Naive thymus-derived CD4-positive, alpha-beta T cell (primary cell): Measurements from ENCODE around the gene GSK3B. TPM values are rescaled to one million over a fixed set of nuclear protein-coding genes. Genes with fewer than 3 reads are reported as not detected.

Source experiments
- ATAC-seq: fragments of 150-1000 bp; cut with Tn5 transposase; 2 replicates; pipeline ENCODE4 v1.10.0; 2021; ENCODE audit warnings: mild to moderate bottlenecking, moderate library complexity
- CTCF ChIA-PET: fragments of 350-600 bp; sonication (Branson Sonifier 250); formaldehyde crosslinking; loops from one replicate; lab custom pipeline; 2021; ENCODE audit warnings: antibody characterized with exemption; lab: Charles Lee
- POLR2A ChIA-PET: fragments of 350-600 bp; sonication (Branson Sonifier 250); formaldehyde crosslinking; loops from one replicate; lab custom pipeline; 2021; ENCODE audit warnings: antibody characterized with exemption, inconsistent platforms; lab: Charles Lee
- DNase-seq, 9 donors: peaks; one replicate each; pipeline versions ENCODE4 v3.0.0 to v3.0.0-alpha.2; 2020 to 2022; ENCODE audit warnings: mixed read lengths in 1 of 9
- H3K27ac ChIP-seq: one replicate; pipeline ENCODE4 v1.7.0; 2013; ENCODE audit warnings: mild to moderate bottlenecking, low read depth, low read length, moderate library complexity
- H3K27me3 ChIP-seq, 2 donors: one replicate each; pipeline ENCODE4 v1.7.0; 2013; ENCODE audit warnings: low read length in 2 of 2, mild to moderate bottlenecking in 2 of 2, moderate library complexity in 2 of 2; ENCODE audit not compliant: control insufficient read depth in 2 of 2, insufficient read depth in 2 of 2
- H3K36me3 ChIP-seq, 3 experiments: 1 replicate in 2 of 3; 2 replicates in 1 of 3; pipeline ENCODE4 v1.7.0; 2013; ENCODE audit warnings: low read length in 3 of 3, mild to moderate bottlenecking in 3 of 3, moderate library complexity in 1 of 3; ENCODE audit not compliant: insufficient read depth in 3 of 3, control insufficient read depth in 2 of 3
- H3K4me1 ChIP-seq, 2 donors: one replicate each; pipeline ENCODE4 v1.7.0; 2013; ENCODE audit warnings: low read length in 2 of 2, mild to moderate bottlenecking in 2 of 2, moderate library complexity in 1 of 2; ENCODE audit not compliant: control insufficient read depth in 2 of 2, insufficient read depth in 2 of 2
- H3K4me3 ChIP-seq: 2 replicates; pipeline ENCODE4 v1.7.0; 2013; ENCODE audit warnings: mild to moderate bottlenecking, low read length
- H3K9me3 ChIP-seq, 3 experiments: 1 replicate in 2 of 3; 2 replicates in 1 of 3; pipeline ENCODE4 v1.7.0; 2013; ENCODE audit warnings: low read length in 3 of 3; ENCODE audit not compliant: control insufficient read depth in 2 of 3
- H3K27ac Mint-ChIP-seq, 9 donors: one replicate each; pipeline ENCODE4 v1.8.0; 2020 to 2022; ENCODE audit warnings: mixed read lengths in 9 of 9, mild to moderate bottlenecking in 8 of 9, moderate library complexity in 5 of 9, inconsistent platforms in 2 of 9
- H3K27me3 Mint-ChIP-seq, 5 donors: one replicate each; pipeline ENCODE4 v1.8.0; 2021 to 2022; ENCODE audit warnings: mixed read lengths in 5 of 5, mild to moderate bottlenecking in 1 of 5
- H3K36me3 Mint-ChIP-seq, 5 donors: one replicate each; pipeline ENCODE4 v1.8.0; 2020 to 2022; ENCODE audit warnings: mixed read lengths in 5 of 5, mild to moderate bottlenecking in 3 of 5, inconsistent platforms in 1 of 5
- H3K4me1 Mint-ChIP-seq, 7 donors: one replicate each; pipeline ENCODE4 v1.8.0; 2020 to 2022; ENCODE audit warnings: mixed read lengths in 7 of 7, mild to moderate bottlenecking in 3 of 7, inconsistent platforms in 1 of 7
- H3K4me3 Mint-ChIP-seq, 10 donors: one replicate each; pipeline ENCODE4 v1.8.0; 2020 to 2022; ENCODE audit warnings: mild to moderate bottlenecking in 10 of 10, mixed read lengths in 10 of 10, moderate library complexity in 6 of 10, inconsistent platforms in 2 of 10
- H3K9me3 Mint-ChIP-seq, 11 donors: one replicate each; pipeline ENCODE4 v1.8.0; 2020 to 2022; ENCODE audit warnings: mixed read lengths in 11 of 11, mild to moderate bottlenecking in 4 of 11, inconsistent platforms in 1 of 11, moderate library complexity in 1 of 11
- intact Hi-C, 2 donors: fragments of 100-400 bp; cut with micrococcal nuclease; formaldehyde crosslinking; loops; one replicate each; pipeline ENCODE4 v1.15.1; 2023
- polyA plus RNA-seq, 2 donors: library from polyadenylated mRNA; unstranded; fragments of 300-500 nt; fragmentation: Illumina TruSeq; gene quantifications; one replicate each; pipeline ENCODE4 v1.2.3, GENCODE V29; 2021
- total RNA-seq, 6 experiments: library from RNA in 5 of 6; stranded (reverse) in 5 of 6; gene quantifications; 1 replicate in 5 of 6; 2 replicates in 1 of 6; pipeline ENCODE4 v1.2.3 and lab custom pipeline; 2021 to 2026

Gene GSK3B
- total and polyA plus RNA-seq, 7 experiments from 2014 or later = 13.4 to 42.9 (median 36.0) TPM

DNA sequence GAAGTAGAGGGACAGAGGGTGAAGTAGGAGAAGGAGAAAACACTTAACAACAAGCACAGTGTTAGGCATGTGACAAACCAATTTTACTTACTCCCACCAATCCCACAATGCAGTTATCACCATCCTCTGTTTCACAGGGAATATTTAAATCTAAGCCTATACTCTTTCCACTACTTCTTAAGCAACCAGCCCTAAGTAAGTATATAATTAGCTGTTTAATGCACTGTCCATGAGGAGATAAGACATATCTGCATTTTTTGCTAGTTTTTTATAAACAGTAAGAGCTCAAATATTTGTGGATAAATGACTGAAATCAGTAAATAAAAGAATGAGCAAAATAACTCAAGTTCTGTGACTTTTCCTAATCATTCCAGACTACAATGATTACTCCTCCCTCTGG, 62.7 kb downstream of the GSK3B start:
- DNase-seq = no peak
- Histone ChIP-seq H3K27me3 (no peaks in the 10 kb centered on the region), H3K27ac (no peak overlapping the region), H3K4me3 (no peak overlapping the region), H3K36me3 (no peaks in the 10 kb centered on the region), H3K4me1 (peaks cover 0 to 3% of the 10 kb centered on the region in 2 donors), H3K9me3 (no peaks in the 10 kb centered on the region)
- H3K4me3 Mint-ChIP-seq = no peak overlapping the region
- peaks cover 21 to 84% (median 64%) of the 10 kb centered on the region in 7 donors for H3K4me1 Mint-ChIP-seq
- H3K27ac Mint-ChIP-seq = no peak overlapping the region
- ChIA-PET POLR2A (no interaction called here), CTCF (interaction anchor here (1.1 kb wide), 1 partner anchor 115 kb away, joined by 4 read pairs; no protein-coding TSS in a partner anchor)
- ATAC-seq = no peak
- H3K9me3 Mint-ChIP-seq = peaks cover 0 to 10% (median 4%) of the 10 kb centered on the region in 11 donors
- intact Hi-C loops = no loop called here
- H3K27me3 Mint-ChIP-seq = no peaks in the 10 kb centered on the region
- H3K36me3 Mint-ChIP-seq = peaks cover 5 to 22% (median 16%) of the 10 kb centered on the region in 5 donors

DNA sequence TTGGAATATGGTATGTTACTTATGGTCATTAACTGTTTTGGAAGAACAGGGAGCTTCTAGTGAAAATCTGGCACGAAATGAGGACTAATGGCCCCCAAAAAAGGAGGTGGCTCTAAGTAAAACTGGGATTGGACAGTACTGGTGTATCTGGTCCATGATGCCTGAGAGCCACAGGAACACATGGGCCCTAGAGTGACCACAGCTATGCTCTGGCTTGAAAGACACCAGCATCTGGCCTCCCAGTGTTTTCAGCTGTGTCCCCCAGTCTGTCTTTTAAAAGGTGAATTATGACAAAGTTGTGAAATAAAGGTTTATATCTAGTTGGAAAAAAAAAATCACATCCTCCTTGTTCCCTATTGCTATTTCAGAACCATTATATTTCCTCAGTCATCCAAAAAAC, 64.5 kb downstream of the GSK3B start:
- peaks cover 3% of the 10 kb centered on the region in 2 donors for H3K4me1 ChIP-seq
- no peak for ATAC-seq
- peak overlapping the region in 1 of 10 donors; percentile 22 for H3K4me3 Mint-ChIP-seq
- peaks cover 5 to 27% (median 18%) of the 10 kb centered on the region in 5 donors for H3K36me3 Mint-ChIP-seq
- intact Hi-C loops = no loop called here
- ChIA-PET CTCF (no interaction called here), POLR2A (interaction anchor here (0.8 kb wide), 1 partner anchor 64 kb away, joined by 3 read pairs; no protein-coding TSS in a partner anchor)
- peaks cover 31 to 85% (median 77%) of the 10 kb centered on the region in 7 donors for H3K4me1 Mint-ChIP-seq
- no peak overlapping the region for H3K4me3 ChIP-seq
- H3K27ac ChIP-seq = no peak overlapping the region
- H3K27ac Mint-ChIP-seq = peak overlapping the region in 2 of 9 donors; percentile 28 to 33
- no peaks in the 10 kb centered on the region for H3K27me3 ChIP-seq
- H3K36me3 ChIP-seq = no peaks in the 10 kb centered on the region
- DNase-seq = no peak
- no peaks in the 10 kb centered on the region for H3K9me3 ChIP-seq
- peaks cover 0 to 10% (median 4%) of the 10 kb centered on the region in 11 donors for H3K9me3 Mint-ChIP-seq
- no peaks in the 10 kb centered on the region for H3K27me3 Mint-ChIP-seq

DNA sequence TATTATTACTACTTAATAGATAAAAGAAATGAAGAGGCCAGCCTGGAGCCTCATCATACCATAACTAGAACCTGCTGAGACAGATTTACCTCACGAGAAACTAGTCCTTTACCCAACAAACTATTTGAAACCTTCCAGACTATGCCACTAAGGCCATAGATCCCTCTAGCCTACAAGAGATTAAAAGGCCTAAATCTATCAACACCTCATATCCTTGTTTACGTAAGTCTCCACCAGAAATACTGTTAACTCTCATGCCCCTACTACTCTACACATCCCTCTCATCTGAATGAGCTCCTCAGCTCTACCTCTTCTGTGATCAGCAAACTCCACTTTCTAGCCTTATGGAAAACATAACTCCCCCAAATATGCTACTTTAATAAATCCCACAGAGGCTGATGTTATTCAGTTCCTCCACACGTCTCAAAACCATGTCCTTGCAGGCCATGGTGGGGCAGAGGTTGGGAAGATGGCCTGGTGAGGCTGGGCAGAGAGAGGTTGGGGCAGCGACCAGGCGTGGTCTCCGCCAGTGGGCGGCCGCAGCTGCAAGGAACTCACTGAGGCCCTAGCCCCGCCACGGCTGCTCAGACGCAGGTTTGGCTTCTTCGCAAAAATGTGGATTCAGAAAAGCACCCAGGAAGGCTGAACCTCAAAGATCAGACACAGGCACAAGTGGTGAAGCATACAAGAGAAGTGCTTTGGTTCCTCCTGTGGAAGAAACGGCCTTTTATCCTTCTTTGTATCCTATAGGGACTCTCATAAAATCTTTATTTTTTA, 65.8 kb downstream of the GSK3B start:
- Histone ChIP-seq H3K36me3 (no peaks in the 10 kb centered on the region), H3K4me3 (no peak overlapping the region), H3K9me3 (no peaks in the 10 kb centered on the region), H3K27ac (no peak overlapping the region), H3K27me3 (no peaks in the 10 kb centered on the region), H3K4me1 (peaks cover 3% of the 10 kb centered on the region in 2 donors)
- Mint-ChIP-seq H3K27me3 (no peaks in the 10 kb centered on the region), H3K9me3 (peaks cover 0 to 3% (median 0%) of the 10 kb centered on the region in 11 donors), H3K36me3 (peaks cover under 1 to 25% (median 14%) of the 10 kb centered on the region in 5 donors), H3K4me3 (peak overlapping the region in 2 of 10 donors; percentile 7 to 10), H3K4me1 (peaks cover 31 to 84% (median 74%) of the 10 kb centered on the region in 7 donors), H3K27ac (peak overlapping the region in 1 of 9 donors; percentile 14)
- CTCF ChIA-PET = no interaction called here
- intact Hi-C loops = no loop called here
- ATAC-seq (no peak), DNase-seq (no peak)
- POLR2A ChIA-PET = no interaction called here

DNA sequence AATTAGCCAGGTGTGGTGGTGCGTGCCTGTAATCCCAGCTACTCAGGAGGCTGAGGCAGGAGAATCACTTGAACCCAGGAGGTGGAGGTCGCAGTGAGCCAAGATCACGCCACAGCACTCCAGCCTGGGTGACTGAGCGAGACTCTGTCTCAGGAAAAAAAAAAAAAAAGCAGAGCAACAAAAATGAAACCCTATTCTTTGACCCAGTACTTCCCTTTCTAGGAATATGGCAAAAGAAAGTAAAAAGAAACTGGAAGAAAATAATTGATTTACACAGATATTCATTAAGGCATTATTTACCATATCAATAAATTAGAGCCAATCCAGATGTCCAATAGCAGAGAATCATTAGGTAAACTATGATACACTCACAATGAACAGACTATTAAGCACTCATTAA, 67.0 kb downstream of the GSK3B start:
- DNase-seq (no peak), ATAC-seq (no peak)
- intact Hi-C loops = no loop called here
- ChIA-PET CTCF (no interaction called here), POLR2A (no interaction called here)
- Mint-ChIP-seq H3K9me3 (no peaks in the 10 kb centered on the region), H3K36me3 (peaks cover 0 to 25% (median 8%) of the 10 kb centered on the region in 5 donors), H3K27me3 (no peaks in the 10 kb centered on the region), H3K27ac (no peak overlapping the region), H3K4me3 (no peak overlapping the region), H3K4me1 (peaks cover 36 to 88% (median 77%) of the 10 kb centered on the region in 7 donors)
- H3K36me3 ChIP-seq = no peaks in the 10 kb centered on the region
- H3K4me3 ChIP-seq = no peak overlapping the region
- no peaks in the 10 kb centered on the region for H3K27me3 ChIP-seq
- no peaks in the 10 kb centered on the region for H3K9me3 ChIP-seq
- H3K4me1 ChIP-seq = peaks cover 3% of the 10 kb centered on the region in 2 donors
- H3K27ac ChIP-seq = no peak overlapping the region

DNA sequence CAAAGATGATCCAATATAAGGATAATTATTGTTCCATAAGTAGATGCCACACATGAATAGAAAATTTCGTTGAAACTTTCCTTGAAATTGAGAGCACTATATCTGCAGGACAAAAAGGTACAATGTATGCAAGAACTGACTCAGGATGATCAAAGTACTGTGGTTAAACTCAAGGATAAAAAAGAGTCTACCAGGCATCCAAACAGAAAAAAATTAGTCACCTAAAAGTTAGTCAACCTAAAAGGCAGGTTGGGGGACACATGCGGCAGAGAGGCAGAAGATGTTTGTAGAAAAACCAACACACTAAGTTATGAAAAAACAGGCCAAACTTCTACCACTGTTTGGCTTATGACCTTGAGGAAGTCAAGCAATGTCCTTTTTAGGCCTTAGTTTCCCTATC, 68.7 kb downstream of the GSK3B start:
- ATAC-seq = no peak
- Histone ChIP-seq H3K9me3 (no peaks in the 10 kb centered on the region), H3K27me3 (no peaks in the 10 kb centered on the region), H3K27ac (no peak overlapping the region), H3K36me3 (no peaks in the 10 kb centered on the region), H3K4me3 (no peak overlapping the region), H3K4me1 (peaks cover 3% of the 10 kb centered on the region in 2 donors)
- Mint-ChIP-seq H3K27me3 (no peaks in the 10 kb centered on the region), H3K27ac (peak overlapping the region in 2 of 9 donors; percentile 55 to 79), H3K4me1 (peaks cover 41 to 89% (median 79%) of the 10 kb centered on the region in 7 donors), H3K4me3 (peak overlapping the region in 6 of 10 donors; percentile 9 to 74 (median 38)), H3K36me3 (peaks cover 0 to 34% (median 12%) of the 10 kb centered on the region in 5 donors), H3K9me3 (peaks cover 0 to 1% (median 0%) of the 10 kb centered on the region in 11 donors)
- intact Hi-C loops = no loop called here
- CTCF ChIA-PET = no interaction called here
- POLR2A ChIA-PET = no interaction called here
- DNase-seq = no peak

DNA sequence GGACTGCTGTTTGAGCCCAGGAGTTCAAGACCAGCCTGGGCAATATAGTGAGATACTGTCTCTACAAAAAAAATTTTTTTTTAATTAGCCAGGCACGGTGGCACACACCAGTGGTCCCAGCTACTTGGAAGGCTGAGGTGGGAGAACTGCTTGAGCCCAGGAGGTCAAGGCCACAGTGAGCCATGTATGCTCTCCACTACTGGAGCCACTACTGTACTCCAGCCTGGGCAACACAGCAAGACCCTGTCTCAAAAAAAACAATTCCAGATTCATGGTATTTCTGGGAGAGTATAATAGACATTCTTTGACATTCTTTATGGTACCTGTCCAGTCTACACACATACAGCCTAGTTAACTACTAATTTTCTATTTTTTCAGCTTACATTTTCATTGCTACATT, 70.1 kb downstream of the GSK3B start:
- peaks cover 44 to 87% (median 79%) of the 10 kb centered on the region in 7 donors for H3K4me1 Mint-ChIP-seq

More for the DNA sequence above, 70.1 kb downstream of the GSK3B start:
- no peaks in the 10 kb centered on the region for H3K9me3 ChIP-seq
- POLR2A ChIA-PET = no interaction called here
- CTCF ChIA-PET = interaction anchor here (0.7 kb wide), 1 partner anchor 63 kb away, joined by 3 read pairs; no protein-coding TSS in a partner anchor
- Mint-ChIP-seq H3K27ac (peak overlapping the region in 1 of 9 donors; percentile 55), H3K36me3 (peaks cover 0 to 32% (median 14%) of the 10 kb centered on the region in 5 donors), H3K9me3 (peaks cover 0 to 3% (median 0%) of the 10 kb centered on the region in 11 donors), H3K4me3 (peak overlapping the region in 1 of 10 donors; percentile 16), H3K27me3 (no peaks in the 10 kb centered on the region)
- H3K27ac ChIP-seq = no peak overlapping the region
- intact Hi-C loops = no loop called here
- no peaks in the 10 kb centered on the region for H3K27me3 ChIP-seq
- ATAC-seq (no peak), DNase-seq (no peak)
- no peak overlapping the region for H3K4me3 ChIP-seq
- H3K4me1 ChIP-seq = peaks cover 3% of the 10 kb centered on the region in 2 donors
- no peaks in the 10 kb centered on the region for H3K36me3 ChIP-seq
